Loucy (cell line): ENCODE results near the gene ACOT11.
"Not testable (repeated sequence)": the region's sequence is repeated elsewhere in the genome, so short reads cannot be mapped to it uniquely, and the experiment has no call there.

ENCODE experiments used
- EZH2phosphoT487 ChIP-seq: fragments of 200-600 bp; IDR thresholded peaks from 2 replicates; pipeline ENCODE4 v1.6.1; 2018; ENCODE audit warnings: antibody characterized with exemption, mild to moderate bottlenecking, moderate library complexity, borderline replicate concordance
- TF ChIP-seq, protein P1 (sequence below): fragments of 200-600 bp; sonication (generic); conservative IDR thresholded peaks from 2 replicates; pipeline ENCODE4 v1.5.1; 2014; ENCODE audit warnings: mild to moderate bottlenecking, antibody characterized with exemption, low read length

DNA sequence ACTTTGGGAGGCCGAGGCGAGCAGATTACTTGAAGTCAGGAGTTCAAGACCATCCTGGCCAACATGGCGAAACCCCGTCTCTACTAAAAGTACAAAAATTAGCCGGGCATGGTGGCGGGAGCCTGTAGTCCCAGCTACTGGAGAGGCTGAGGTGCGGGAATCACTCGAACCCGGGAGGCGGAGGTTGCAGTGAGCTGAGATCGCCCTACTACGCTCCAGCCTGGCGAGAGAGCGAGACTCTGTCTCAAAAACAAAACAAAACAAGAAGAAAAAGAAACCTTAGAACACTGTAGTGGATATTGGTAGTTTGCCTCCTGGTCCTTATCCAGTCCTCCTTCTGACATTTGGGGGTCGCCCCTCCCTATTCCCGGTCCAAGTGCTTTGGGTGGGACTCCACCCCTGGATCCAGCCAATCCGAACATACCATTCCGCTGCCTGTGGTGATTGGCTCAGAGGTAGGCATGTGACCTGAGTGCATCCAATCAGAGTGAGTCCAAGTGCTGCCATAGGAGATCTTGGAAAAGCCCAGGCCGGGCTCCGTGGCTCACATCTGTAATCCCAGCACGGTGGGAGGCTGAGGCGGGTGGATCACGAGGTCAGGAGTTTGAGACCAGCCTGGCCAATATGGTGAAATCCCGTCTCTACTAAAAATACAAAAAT is 34.0 kb upstream of the ACOT11 start:
- TF ChIP-seq, protein P1, sequence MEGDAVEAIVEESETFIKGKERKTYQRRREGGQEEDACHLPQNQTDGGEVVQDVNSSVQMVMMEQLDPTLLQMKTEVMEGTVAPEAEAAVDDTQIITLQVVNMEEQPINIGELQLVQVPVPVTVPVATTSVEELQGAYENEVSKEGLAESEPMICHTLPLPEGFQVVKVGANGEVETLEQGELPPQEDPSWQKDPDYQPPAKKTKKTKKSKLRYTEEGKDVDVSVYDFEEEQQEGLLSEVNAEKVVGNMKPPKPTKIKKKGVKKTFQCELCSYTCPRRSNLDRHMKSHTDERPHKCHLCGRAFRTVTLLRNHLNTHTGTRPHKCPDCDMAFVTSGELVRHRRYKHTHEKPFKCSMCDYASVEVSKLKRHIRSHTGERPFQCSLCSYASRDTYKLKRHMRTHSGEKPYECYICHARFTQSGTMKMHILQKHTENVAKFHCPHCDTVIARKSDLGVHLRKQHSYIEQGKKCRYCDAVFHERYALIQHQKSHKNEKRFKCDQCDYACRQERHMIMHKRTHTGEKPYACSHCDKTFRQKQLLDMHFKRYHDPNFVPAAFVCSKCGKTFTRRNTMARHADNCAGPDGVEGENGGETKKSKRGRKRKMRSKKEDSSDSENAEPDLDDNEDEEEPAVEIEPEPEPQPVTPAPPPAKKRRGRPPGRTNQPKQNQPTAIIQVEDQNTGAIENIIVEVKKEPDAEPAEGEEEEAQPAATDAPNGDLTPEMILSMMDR = not testable (repeated sequence)
- TF ChIP-seq EZH2phosphoT487 = not testable (repeated sequence)
